CD1c-positive myeloid dendritic cell (primary cell): ENCODE results near the gene GNGT2.

Source experiments
- DNase-seq: peaks from one replicate; pipeline ENCODE4 v3.0.0-alpha.2; 2016; ENCODE audit errors: extremely low spot score

Gene GNGT2

DNA sequence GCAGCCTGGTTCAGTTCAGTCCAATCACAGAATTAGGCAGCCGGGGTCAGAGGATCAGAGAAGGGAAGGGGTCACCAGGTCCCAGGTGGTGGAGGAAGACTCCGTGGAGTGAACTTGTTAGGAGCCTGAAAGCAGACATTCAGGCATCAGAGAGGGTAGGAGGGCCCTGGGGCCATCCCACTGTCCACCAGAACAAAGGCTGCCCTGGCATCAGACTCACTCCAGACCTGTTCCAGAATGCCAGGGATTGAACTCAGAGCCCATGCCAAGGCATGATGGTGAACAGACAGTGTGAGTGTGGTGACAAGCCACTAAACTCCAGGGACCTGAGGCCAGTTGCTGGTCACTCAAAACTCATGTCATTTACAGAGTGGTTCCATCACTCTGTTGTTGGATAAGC is 40.2 kb downstream of the GNGT2 start:
- DNase-seq, result no peak

DNA sequence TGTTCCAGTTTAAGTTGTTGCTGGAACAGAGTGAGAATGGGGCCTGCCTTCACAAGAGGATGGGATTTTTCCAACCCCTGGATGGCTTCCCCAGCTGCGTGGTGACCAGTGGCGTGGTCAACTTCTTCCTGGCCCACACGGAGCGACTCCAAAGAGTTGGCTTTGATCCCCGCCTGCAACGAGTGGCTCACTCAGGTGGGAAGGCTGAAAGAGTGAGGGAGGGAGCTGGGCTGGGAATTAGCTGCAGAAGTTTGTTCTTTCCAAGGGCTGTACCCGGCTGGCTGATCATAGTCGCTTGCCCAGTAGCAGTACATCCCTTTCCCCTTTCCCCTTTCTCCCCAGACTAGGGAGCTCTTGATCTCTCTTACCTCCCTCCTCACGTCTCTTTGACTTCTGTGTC is 41.7 kb downstream of the GNGT2 start:
- DNase-seq, result no peak

DNA sequence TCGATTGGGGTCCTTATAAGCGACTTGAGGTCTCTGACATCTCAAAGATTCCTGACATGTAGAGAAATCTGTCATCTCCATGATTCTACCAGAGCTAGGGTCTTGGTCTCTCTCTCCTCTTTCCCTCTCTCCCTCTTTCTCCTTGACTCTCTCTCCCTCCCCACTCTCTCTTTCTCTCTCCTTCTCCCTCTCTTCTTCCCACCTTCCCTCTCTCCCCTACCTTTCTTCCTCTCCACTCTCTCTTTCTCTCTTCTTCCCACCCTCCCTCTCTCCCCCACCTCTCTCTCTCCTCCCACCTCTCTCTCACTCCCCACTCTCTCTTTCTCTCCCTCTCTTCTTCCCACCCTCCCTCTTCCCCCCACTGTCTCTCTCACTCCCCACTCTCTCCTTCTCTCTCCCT is 45.2 kb downstream of the GNGT2 start:
- no peak for DNase-seq

DNA sequence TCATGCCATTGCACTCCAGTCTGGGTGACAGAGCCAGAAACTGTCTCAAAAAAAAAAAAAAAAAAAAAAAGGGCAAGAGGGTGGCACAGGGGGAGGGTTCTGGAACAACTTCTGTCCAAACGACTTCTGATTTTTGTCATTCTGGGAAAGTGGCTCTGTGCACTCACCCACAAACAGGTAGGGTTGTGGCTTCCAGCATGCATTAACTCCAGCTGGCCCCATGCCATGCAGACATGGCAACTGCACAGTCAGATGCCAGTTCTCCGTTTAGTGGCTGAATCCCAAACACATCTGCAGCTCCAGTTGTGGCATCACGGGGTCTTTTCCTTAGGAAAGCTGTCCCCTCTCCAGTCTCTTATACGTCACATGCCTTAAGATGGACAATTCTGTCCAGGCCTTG is 47.5 kb downstream of the GNGT2 start:
- DNase-seq, result no peak

DNA sequence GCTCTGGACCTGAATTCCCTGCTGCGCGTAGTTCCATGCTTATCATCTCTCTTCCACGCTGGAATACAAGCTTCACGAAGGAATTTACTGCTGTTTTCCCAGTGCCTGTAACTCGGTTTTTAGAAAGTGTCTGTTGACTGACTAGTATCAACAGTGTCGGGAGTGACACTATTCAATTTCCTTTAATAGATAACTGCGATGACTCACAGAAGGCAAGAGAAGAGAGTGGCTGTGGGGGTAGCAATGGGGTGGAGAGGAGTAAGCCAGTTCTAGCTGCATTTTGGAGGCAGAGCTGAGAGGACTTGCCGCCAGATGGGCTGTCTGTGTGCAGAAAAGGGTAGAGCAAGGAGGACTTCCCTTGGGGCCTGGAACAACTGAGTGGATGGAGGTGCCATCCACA is 52.6 kb downstream of the GNGT2 start:
- DNase-seq, result no peak

DNA sequence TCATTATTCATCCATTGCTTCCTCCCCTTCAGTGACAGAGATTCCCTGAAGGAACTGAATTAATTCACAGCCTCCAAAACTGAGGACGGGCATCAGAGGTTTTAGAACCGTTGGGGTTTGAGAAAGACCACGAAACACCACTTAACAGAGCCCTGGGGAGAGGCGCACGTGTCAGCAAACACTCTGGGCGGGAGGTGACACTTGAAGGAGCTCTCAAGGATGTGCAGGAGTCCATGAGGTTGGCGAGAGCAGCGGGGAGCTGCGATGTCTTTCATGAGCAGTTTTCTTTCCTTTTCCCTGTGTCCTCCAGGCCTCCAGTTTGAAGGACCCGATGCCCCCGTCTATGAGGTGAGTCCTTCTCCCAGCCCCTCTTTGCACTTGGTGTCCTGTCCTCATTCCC is 54.1 kb downstream of the GNGT2 start:
- no peak for DNase-seq
